Right atrium auricular region (tissue), 2 donors: ENCODE measurements around the gene PRSS50. TPM values are rescaled to one million over a fixed set of nuclear protein-coding genes. Genes with fewer than 3 reads are reported as not detected.

Experiments
- DNase-seq: peaks from one replicate; pipeline ENCODE4 v3.0.0-alpha.2; 2019; ENCODE audit warnings: low spot score
- H3K27ac ChIP-seq, 2 donors: fragments of 200-600 bp; sonication (generic); 1 replicate in 1 of 2; 2 replicates in 1 of 2; pipeline ENCODE4 v1.5.1; 2016 to 2019
- H3K27me3 ChIP-seq, 2 donors: fragments of 200-600 bp; sonication (generic); one replicate each; pipeline versions ENCODE4 v1.5.1 to v1.6.0; 2017 to 2019
- H3K36me3 ChIP-seq: fragments of 200-600 bp; sonication (generic); one replicate; pipeline ENCODE4 v1.5.1; 2016
- H3K4me1 ChIP-seq, 2 donors: fragments of 200-600 bp; sonication (generic); one replicate each; pipeline versions ENCODE4 v1.5.1 to v1.6.0; 2017 to 2019
- H3K4me3 ChIP-seq, 2 donors: fragments of 200-600 bp; sonication (generic); 1 replicate in 1 of 2; 2 replicates in 1 of 2; pipeline ENCODE4 v1.5.1; 2017 to 2019; ENCODE audit warnings: mild to moderate bottlenecking in 1 of 2, moderate library complexity in 1 of 2
- H3K9me3 ChIP-seq, 2 donors: fragments of 200-600 bp; sonication (generic); one replicate each; pipeline ENCODE4 v1.5.1; 2019
- CTCF ChIP-seq, 2 donors: fragments of 200-600 bp; sonication (generic); IDR thresholded peaks; one replicate each; pipeline ENCODE4 v1.5.1; 2019; ENCODE audit warnings: antibody characterized with exemption in 2 of 2
- total RNA-seq, 2 donors: library from RNA; depleted of rRNA; stranded (reverse); fragments of >200 nt; gene quantifications; one replicate each; pipeline ENCODE4 v1.1.0, GENCODE V29; 2016

Gene PRSS50
- total RNA-seq, 2 donors from 2014 or later, result 0.12 TPM; not detected in 1

GRCh38 chr3:46731795-46732194, 14.1 kb upstream of the PRSS50 start:
- no peak for DNase-seq
- H3K9me3 ChIP-seq, result no peaks in the 10 kb centered on the region
- no peaks in the 10 kb centered on the region for H3K4me1 ChIP-seq
- H3K36me3 ChIP-seq, result no peaks in the 10 kb centered on the region
- H3K4me3 ChIP-seq, result no peak overlapping the region
- no peak for TF ChIP-seq CTCF (IDR thresholded peaks at IDR 0.05)
- no peak overlapping the region for H3K27ac ChIP-seq
- H3K27me3 ChIP-seq, result no peaks in the 10 kb centered on the region

- H3K27me3 ChIP-seq, result no peaks in the 10 kb centered on the region
- DNase-seq, result no peak
- TF ChIP-seq CTCF (IDR thresholded peaks at IDR 0.05), result no peak
- no peaks in the 10 kb centered on the region for H3K36me3 ChIP-seq
- no peaks in the 10 kb centered on the region for H3K4me1 ChIP-seq
- H3K9me3 ChIP-seq, result no peaks in the 10 kb centered on the region
- no peak overlapping the region for H3K4me3 ChIP-seq
- no peak overlapping the region for H3K27ac ChIP-seq
These were observed 13.2 kb upstream of the PRSS50 start for GRCh38 chr3:46730819-46731218.

GRCh38 chr3:46729038-46729437, 11.4 kb upstream of the PRSS50 start:
- H3K27me3 ChIP-seq, result no peaks in the 10 kb centered on the region
- no peak overlapping the region for H3K27ac ChIP-seq
- H3K9me3 ChIP-seq, result no peaks in the 10 kb centered on the region
- no peak overlapping the region for H3K4me3 ChIP-seq
- no peak for TF ChIP-seq CTCF (IDR thresholded peaks at IDR 0.05)
- DNase-seq, result no peak
- H3K4me1 ChIP-seq, result no peaks in the 10 kb centered on the region
- no peaks in the 10 kb centered on the region for H3K36me3 ChIP-seq

- Histone ChIP-seq H3K4me1 (no peaks in the 10 kb centered on the region), H3K27me3 (no peaks in the 10 kb centered on the region), H3K4me3 (no peak overlapping the region), H3K9me3 (no peaks in the 10 kb centered on the region), H3K36me3 (no peaks in the 10 kb centered on the region), H3K27ac (no peak overlapping the region)
- peak; percentile 53 for DNase-seq
- TF ChIP-seq CTCF (IDR thresholded peaks at IDR 0.05), result no peak
These were observed 8.1 kb upstream of the PRSS50 start for GRCh38 chr3:46725621-46726314.

- Histone ChIP-seq H3K36me3 (no peaks in the 10 kb centered on the region), H3K4me3 (no peak overlapping the region), H3K9me3 (no peaks in the 10 kb centered on the region), H3K27ac (no peak overlapping the region), H3K27me3 (no peaks in the 10 kb centered on the region), H3K4me1 (no peaks in the 10 kb centered on the region)
- DNase-seq, result no peak
- TF ChIP-seq CTCF (IDR thresholded peaks at IDR 0.05), result no peak
These were observed 6.8 kb upstream of the PRSS50 start for GRCh38 chr3:46724424-46724823.

- H3K4me1 ChIP-seq, result no peaks in the 10 kb centered on the region
- no peak overlapping the region for H3K4me3 ChIP-seq
- H3K27me3 ChIP-seq, result no peaks in the 10 kb centered on the region
- H3K27ac ChIP-seq, result no peak overlapping the region
- H3K36me3 ChIP-seq, result no peaks in the 10 kb centered on the region
- H3K9me3 ChIP-seq, result no peaks in the 10 kb centered on the region
- TF ChIP-seq CTCF (IDR thresholded peaks at IDR 0.05), result no peak
- no peak for DNase-seq
These were observed 4.8 kb upstream of the PRSS50 start for GRCh38 chr3:46722443-46722842.
